ENCODE measurements around the gene IFITM2.

DNA sequence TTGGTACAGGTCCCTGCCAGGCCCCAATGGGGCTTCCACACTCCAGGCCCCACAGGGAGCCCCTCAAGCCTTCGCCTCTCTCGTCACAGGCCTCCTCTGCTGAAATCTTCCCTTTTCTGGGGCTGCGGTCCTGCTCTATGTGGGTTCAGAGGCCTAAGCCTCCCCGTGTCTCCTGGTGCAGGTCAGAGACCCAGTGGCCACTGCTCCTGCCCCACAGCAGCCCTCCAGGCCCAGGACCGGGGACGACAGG, 18.9 kb downstream of the IFITM2 start:
- TF ChIP-seq POLR2AphosphoS5 (IDR thresholded peaks at IDR 0.05; ENCODE audit: low read depth, low read length) (no peak), POLR2A (IDR thresholded peaks at IDR 0.05; ENCODE audit: low read depth, low read length) (no peak), PAX5 (IDR thresholded peaks at IDR 0.05; ENCODE audit: insufficient read depth, low read length, severe bottlenecking) (no peak), TAF1 (IDR thresholded peaks at IDR 0.05; ENCODE audit: low read depth, low read length) (no peak), SPI1 (IDR thresholded peaks at IDR 0.05; ENCODE audit: low read depth, low read length) (no peak)

Data from GM12891 (cell line).